ENCODE results near the gene GLTPD2. TPM values are rescaled to one million over a fixed set of nuclear protein-coding genes. Genes with fewer than 3 reads are reported as not detected.
"Not testable (repeated sequence)": the region's sequence is repeated elsewhere in the genome, so short reads cannot be mapped to it uniquely, and the experiment has no call there.

GLTPD2 gene
- polyA plus RNA-seq, 4 donors: 4.2 to 49.4 (median 33.8) TPM

- peaks cover 0 to 4% (median 0%) of the 10 kb centered on the region in 3 donors for H3K4me1 ChIP-seq (ENCODE audit: control insufficient read depth in 3 of 3, insufficient read depth in 2 of 3, low read depth in 1 of 3, low read length in 2 of 3)
- H3K27ac ChIP-seq (ENCODE audit: low read depth in 1 of 3, low read length in 2 of 3): no peak overlapping the region
- H3K27me3 ChIP-seq (ENCODE audit: control insufficient read depth in 3 of 3, insufficient read depth in 3 of 3, low read length in 3 of 3): no peaks in the 10 kb centered on the region
- no peak overlapping the region for H3K4me3 ChIP-seq (ENCODE audit: low read depth in 1 of 3, low read length in 3 of 3)
- no peak for FAIRE-seq
- H3K36me3 ChIP-seq (ENCODE audit: control insufficient read depth in 3 of 3, insufficient read depth in 2 of 3, low read depth in 1 of 3, low read length in 3 of 3): peaks cover 0 to 69% (median 4%) of the 10 kb centered on the region in 3 donors
- DNase-seq: no peak
- no peaks in the 10 kb centered on the region for H3K9me3 ChIP-seq (ENCODE audit: control insufficient read depth in 2 of 2, insufficient read depth in 1 of 2, low read depth in 1 of 2, low read length in 1 of 2)
- 77 to 85% (median 77%) methylated on average over 12 of the region's 12 CpGs for WGBS, 3 donors
These were observed 29.5 kb downstream of the GLTPD2 start for GRCh38 chr17:4818276-4818675.

GRCh38 chr17:4822835-4823234 is 34.1 kb downstream of the GLTPD2 start:
- Histone ChIP-seq H3K4me1 (ENCODE audit: control insufficient read depth in 3 of 3, insufficient read depth in 2 of 3, low read depth in 1 of 3, low read length in 2 of 3) (peaks cover 0 to 4% (median 0%) of the 10 kb centered on the region in 3 donors), H3K4me3 (ENCODE audit: low read depth in 1 of 3, low read length in 3 of 3) (no peak overlapping the region), H3K36me3 (ENCODE audit: control insufficient read depth in 3 of 3, insufficient read depth in 2 of 3, low read depth in 1 of 3, low read length in 3 of 3) (peaks cover 0 to 38% (median 0%) of the 10 kb centered on the region in 3 donors), H3K9me3 (ENCODE audit: control insufficient read depth in 2 of 2, insufficient read depth in 1 of 2, low read depth in 1 of 2, low read length in 1 of 2) (no peaks in the 10 kb centered on the region), H3K27me3 (ENCODE audit: control insufficient read depth in 3 of 3, insufficient read depth in 3 of 3, low read length in 3 of 3) (no peaks in the 10 kb centered on the region), H3K27ac (ENCODE audit: low read depth in 1 of 3, low read length in 2 of 3) (no peak overlapping the region)
- DNase-seq: no peak
- no peak for FAIRE-seq
- WGBS, 3 donors: 56 to 69% (median 61%) methylated on average over 3 of the region's 3 CpGs

- no peak for FAIRE-seq
- H3K9me3 ChIP-seq (ENCODE audit: control insufficient read depth in 2 of 2, insufficient read depth in 1 of 2, low read depth in 1 of 2, low read length in 1 of 2): no peaks in the 10 kb centered on the region
- peaks cover 0 to 4% (median 0%) of the 10 kb centered on the region in 3 donors for H3K4me1 ChIP-seq (ENCODE audit: control insufficient read depth in 3 of 3, insufficient read depth in 2 of 3, low read depth in 1 of 3, low read length in 2 of 3)
- H3K36me3 ChIP-seq (ENCODE audit: control insufficient read depth in 3 of 3, insufficient read depth in 2 of 3, low read depth in 1 of 3, low read length in 3 of 3): peaks cover 0 to 31% (median 0%) of the 10 kb centered on the region in 3 donors
- no peak overlapping the region for H3K27ac ChIP-seq (ENCODE audit: low read depth in 1 of 3, low read length in 2 of 3)
- H3K27me3 ChIP-seq (ENCODE audit: control insufficient read depth in 3 of 3, insufficient read depth in 3 of 3, low read length in 3 of 3): no peaks in the 10 kb centered on the region
- no peak overlapping the region for H3K4me3 ChIP-seq (ENCODE audit: low read depth in 1 of 3, low read length in 3 of 3)
- WGBS, 3 donors: 31 to 64% (median 53%) methylated on average over 12 of the region's 12 CpGs
- DNase-seq: no peak
These were observed 34.8 kb downstream of the GLTPD2 start for GRCh38 chr17:4823373-4824089.

GRCh38 chr17:4827399-4827798 is 38.6 kb downstream of the GLTPD2 start:
- Histone ChIP-seq H3K27me3 (ENCODE audit: control insufficient read depth in 3 of 3, insufficient read depth in 3 of 3, low read length in 3 of 3) (no peaks in the 10 kb centered on the region), H3K27ac (ENCODE audit: low read depth in 1 of 3, low read length in 2 of 3) (no peak overlapping the region), H3K36me3 (ENCODE audit: control insufficient read depth in 3 of 3, insufficient read depth in 2 of 3, low read depth in 1 of 3, low read length in 3 of 3) (peaks cover 0 to 11% (median 0%) of the 10 kb centered on the region in 3 donors), H3K4me3 (ENCODE audit: low read depth in 1 of 3, low read length in 3 of 3) (no peak overlapping the region), H3K9me3 (ENCODE audit: control insufficient read depth in 2 of 2, insufficient read depth in 1 of 2, low read depth in 1 of 2, low read length in 1 of 2) (no peaks in the 10 kb centered on the region), H3K4me1 (ENCODE audit: control insufficient read depth in 3 of 3, insufficient read depth in 2 of 3, low read depth in 1 of 3, low read length in 2 of 3) (peaks cover 0 to 4% (median 0%) of the 10 kb centered on the region in 3 donors)
- FAIRE-seq (no peak), DNase-seq (no peak)
- 72 to 77% (median 74%) methylated on average over 8 of the region's 8 CpGs for WGBS, 3 donors

GRCh38 chr17:4832829-4833177 is 44.0 kb downstream of the GLTPD2 start:
- Histone ChIP-seq H3K36me3 (ENCODE audit: control insufficient read depth in 3 of 3, insufficient read depth in 2 of 3, low read depth in 1 of 3, low read length in 3 of 3) (peaks cover 0 to 17% (median 3%) of the 10 kb centered on the region in 3 donors), H3K4me3 (ENCODE audit: low read depth in 1 of 3, low read length in 3 of 3) (peak overlapping the region; percentile 25 to 90 (median 56)), H3K4me1 (ENCODE audit: control insufficient read depth in 3 of 3, insufficient read depth in 2 of 3, low read depth in 1 of 3, low read length in 2 of 3) (peaks cover 3 to 25% (median 10%) of the 10 kb centered on the region in 3 donors), H3K27ac (ENCODE audit: low read depth in 1 of 3, low read length in 2 of 3) (peak overlapping the region in 2 of 3 donors; percentile 81 to 97)
- not testable (repeated sequence) for H3K27me3 ChIP-seq (ENCODE audit: control insufficient read depth in 3 of 3, insufficient read depth in 3 of 3, low read length in 3 of 3); FAIRE-seq; DNase-seq; H3K9me3 ChIP-seq (ENCODE audit: control insufficient read depth in 2 of 2, insufficient read depth in 1 of 2, low read depth in 1 of 2, low read length in 1 of 2)
- 0% methylated on average over 9 to 12 of the region's 17 CpGs for WGBS, 3 donors

GRCh38 chr17:4833178-4833940 is 44.6 kb downstream of the GLTPD2 start, which contains the start of gene MINK1:
MINK1 (plus strand) TSS chr17:4833340; CDS start chr17:4833584, 244 bp downstream.
- 0 to 1% (median 0%) methylated on average over 37 to 91 of the region's 91 CpGs for WGBS, 3 donors
- Histone ChIP-seq H3K9me3 (ENCODE audit: control insufficient read depth in 2 of 2, insufficient read depth in 1 of 2, low read depth in 1 of 2, low read length in 1 of 2) (no peaks in the 10 kb centered on the region), H3K4me1 (ENCODE audit: control insufficient read depth in 3 of 3, insufficient read depth in 2 of 3, low read depth in 1 of 3, low read length in 2 of 3) (peaks cover 3 to 28% (median 10%) of the 10 kb centered on the region in 3 donors), H3K27me3 (ENCODE audit: control insufficient read depth in 3 of 3, insufficient read depth in 3 of 3, low read length in 3 of 3) (no peaks in the 10 kb centered on the region), H3K36me3 (ENCODE audit: control insufficient read depth in 3 of 3, insufficient read depth in 2 of 3, low read depth in 1 of 3, low read length in 3 of 3) (peaks cover 0 to 21% (median 7%) of the 10 kb centered on the region in 3 donors), H3K4me3 (ENCODE audit: low read depth in 1 of 3, low read length in 3 of 3) (peak within 1 kb of the TSS; percentile 56 to 93 (median 90)), H3K27ac (ENCODE audit: low read depth in 1 of 3, low read length in 2 of 3) (peak within 1 kb of the TSS; percentile 86 to 97 (median 95))
- peak; percentile 96 to 98 for DNase-seq
- no peak for FAIRE-seq

- Histone ChIP-seq H3K4me3 (ENCODE audit: low read depth in 1 of 3, low read length in 3 of 3) (peak overlapping the region; percentile 56 to 93 (median 90)), H3K27ac (ENCODE audit: low read depth in 1 of 3, low read length in 2 of 3) (peak overlapping the region; percentile 86 to 97 (median 95)), H3K36me3 (ENCODE audit: control insufficient read depth in 3 of 3, insufficient read depth in 2 of 3, low read depth in 1 of 3, low read length in 3 of 3) (peaks cover 0 to 22% (median 7%) of the 10 kb centered on the region in 3 donors), H3K9me3 (ENCODE audit: control insufficient read depth in 2 of 2, insufficient read depth in 1 of 2, low read depth in 1 of 2, low read length in 1 of 2) (no peaks in the 10 kb centered on the region), H3K27me3 (ENCODE audit: control insufficient read depth in 3 of 3, insufficient read depth in 3 of 3, low read length in 3 of 3) (no peaks in the 10 kb centered on the region), H3K4me1 (ENCODE audit: control insufficient read depth in 3 of 3, insufficient read depth in 2 of 3, low read depth in 1 of 3, low read length in 2 of 3) (peaks cover 3 to 32% (median 10%) of the 10 kb centered on the region in 3 donors)
- peak; percentile 49 to 71 for DNase-seq
- FAIRE-seq: no peak
- WGBS, 3 donors: 2 to 5% (median 5%) methylated on average over 15 of the region's 15 CpGs
These were observed 45.3 kb downstream of the GLTPD2 start for GRCh38 chr17:4833941-4834680.

GRCh38 chr17:4834681-4835020 is 45.9 kb downstream of the GLTPD2 start:
- WGBS, 3 donors: 24 to 49% (median 28%) methylated on average over 4 of the region's 4 CpGs
- Histone ChIP-seq H3K4me3 (ENCODE audit: low read depth in 1 of 3, low read length in 3 of 3) (peak overlapping the region in 2 of 3 donors; percentile 56 to 90), H3K9me3 (ENCODE audit: control insufficient read depth in 2 of 2, insufficient read depth in 1 of 2, low read depth in 1 of 2, low read length in 1 of 2) (no peaks in the 10 kb centered on the region), H3K27ac (ENCODE audit: low read depth in 1 of 3, low read length in 2 of 3) (peak overlapping the region; percentile 86 to 97 (median 95)), H3K4me1 (ENCODE audit: control insufficient read depth in 3 of 3, insufficient read depth in 2 of 3, low read depth in 1 of 3, low read length in 2 of 3) (peaks cover 3 to 32% (median 10%) of the 10 kb centered on the region in 3 donors), H3K36me3 (ENCODE audit: control insufficient read depth in 3 of 3, insufficient read depth in 2 of 3, low read depth in 1 of 3, low read length in 3 of 3) (peaks cover 0 to 22% (median 7%) of the 10 kb centered on the region in 3 donors), H3K27me3 (ENCODE audit: control insufficient read depth in 3 of 3, insufficient read depth in 3 of 3, low read length in 3 of 3) (no peaks in the 10 kb centered on the region)
- FAIRE-seq (no peak), DNase-seq (peak in 1 of 2 donors; percentile 50)

All from small intestine (tissue), 7 donors.